ENCODE data around the gene CRIM1. TPM values are rescaled to one million over a fixed set of nuclear protein-coding genes. Genes with fewer than 3 reads are reported as not detected.

Gene CRIM1
- polyA plus RNA-seq, 3 donors = 80.0 to 88.5 (median 84.1) TPM

DNA sequence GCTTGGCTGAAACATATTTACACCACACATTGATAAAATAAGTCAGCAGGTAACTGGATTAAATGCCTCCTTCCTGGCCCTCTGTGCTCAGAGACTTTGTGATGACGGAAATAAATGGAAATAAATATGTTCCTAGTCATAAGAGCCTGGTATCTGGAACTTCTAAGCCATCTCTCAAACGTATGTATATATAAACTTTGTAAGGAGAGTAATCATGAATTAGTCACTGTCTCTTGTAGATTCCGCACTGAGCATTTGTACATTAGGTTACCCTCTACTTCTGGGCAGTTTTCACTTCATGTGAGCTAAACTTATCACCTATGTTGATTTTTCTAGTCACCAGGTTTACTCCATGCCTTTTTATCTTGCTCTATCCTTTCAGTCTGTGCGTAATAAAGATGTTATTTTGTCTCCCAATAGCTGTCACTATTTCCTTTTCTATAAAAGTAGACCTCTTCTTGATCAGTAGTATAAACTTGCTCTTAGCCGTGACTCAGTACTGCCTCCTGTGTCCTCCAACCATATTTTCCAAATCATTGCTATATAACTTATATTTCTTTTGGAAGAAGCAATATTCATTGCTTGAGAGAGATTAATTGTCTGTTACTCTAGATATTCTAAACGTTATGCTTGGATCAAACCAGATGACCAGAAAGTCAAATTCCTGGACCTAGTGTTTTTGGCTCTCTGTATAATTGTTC is 189.2 kb downstream of the CRIM1 start:
- no peak for DNase-seq

DNA sequence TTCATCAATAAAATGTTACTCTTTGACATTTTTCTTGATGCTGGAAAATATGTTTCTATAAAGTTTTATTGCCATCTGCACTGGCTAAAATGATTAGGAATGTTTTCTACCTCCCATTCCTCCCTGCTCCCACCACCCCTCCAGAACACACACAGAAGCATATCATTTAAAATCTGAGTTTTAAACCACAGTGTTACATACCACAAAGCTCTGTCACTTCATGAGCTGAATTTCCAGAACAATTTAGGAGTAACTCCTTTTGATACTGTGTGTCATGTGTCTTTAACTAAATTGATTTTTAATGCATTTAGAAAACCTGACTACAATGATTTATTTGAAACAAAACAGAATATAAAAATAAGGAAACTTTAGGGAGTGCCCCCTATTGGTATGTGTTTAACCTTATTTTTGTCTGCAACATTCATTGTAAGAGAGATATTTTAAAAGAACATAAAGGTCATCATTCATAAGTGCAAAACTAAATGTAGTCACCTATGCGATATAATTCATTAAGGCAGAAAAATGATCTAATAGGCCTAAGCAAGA is 190.4 kb downstream of the CRIM1 start:
- DNase-seq = no peak

DNA sequence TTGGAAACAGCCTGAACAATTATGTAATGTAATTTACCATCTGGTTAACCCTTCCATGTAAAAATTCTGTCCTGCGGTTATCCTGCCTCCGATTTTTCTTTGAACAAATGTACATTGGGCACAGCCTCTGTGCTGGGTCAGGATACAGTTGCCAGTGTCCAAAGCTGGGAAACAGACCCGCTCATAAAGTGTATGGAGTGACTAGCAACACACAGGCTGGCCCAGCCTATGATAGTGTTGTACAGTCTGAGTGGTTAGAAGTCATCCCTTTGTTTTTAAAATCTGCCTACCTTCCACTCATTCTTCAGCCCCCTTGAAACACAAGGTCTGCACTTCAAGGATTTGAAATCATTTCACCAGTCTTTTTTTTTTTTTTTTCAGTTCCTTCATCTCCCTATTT is 192.3 kb downstream of the CRIM1 start:
- no peak for DNase-seq

DNA sequence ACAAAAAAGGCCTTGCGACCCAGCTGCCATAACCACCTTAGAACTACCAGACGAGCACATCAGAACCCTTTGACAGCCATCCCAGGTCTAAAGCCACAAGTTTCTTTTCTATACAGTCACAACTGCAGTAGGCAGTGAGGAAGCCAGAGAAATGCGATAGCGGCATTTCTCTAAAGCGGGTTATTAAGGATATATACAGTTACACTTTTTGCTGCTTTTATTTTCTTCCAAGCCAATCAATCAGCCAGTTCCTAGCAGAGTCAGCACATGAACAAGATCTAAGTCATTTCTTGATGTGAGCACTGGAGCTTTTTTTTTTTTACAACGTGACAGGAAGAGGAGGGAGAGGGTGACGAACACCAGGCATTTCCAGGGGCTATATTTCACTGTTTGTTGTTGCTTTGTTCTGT is 193.6 kb downstream of the CRIM1 start:
- DNase-seq = peak; percentile 65

DNA sequence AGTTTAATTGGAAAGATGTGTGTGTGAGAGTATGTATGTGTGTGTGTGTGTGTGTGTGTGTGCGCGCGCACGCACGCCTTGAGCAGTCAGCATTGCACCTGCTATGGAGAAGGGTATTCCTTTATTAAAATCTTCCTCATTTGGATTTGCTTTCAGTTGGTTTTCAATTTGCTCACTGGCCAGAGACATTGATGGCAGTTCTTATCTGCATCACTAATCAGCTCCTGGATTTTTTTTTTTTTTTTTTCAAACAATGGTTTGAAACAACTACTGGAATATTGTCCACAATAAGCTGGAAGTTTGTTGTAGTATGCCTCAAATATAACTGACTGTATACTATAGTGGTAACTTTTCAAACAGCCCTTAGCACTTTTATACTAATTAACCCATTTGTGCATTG is 194.4 kb downstream of the CRIM1 start:
- no peak for DNase-seq

DNA sequence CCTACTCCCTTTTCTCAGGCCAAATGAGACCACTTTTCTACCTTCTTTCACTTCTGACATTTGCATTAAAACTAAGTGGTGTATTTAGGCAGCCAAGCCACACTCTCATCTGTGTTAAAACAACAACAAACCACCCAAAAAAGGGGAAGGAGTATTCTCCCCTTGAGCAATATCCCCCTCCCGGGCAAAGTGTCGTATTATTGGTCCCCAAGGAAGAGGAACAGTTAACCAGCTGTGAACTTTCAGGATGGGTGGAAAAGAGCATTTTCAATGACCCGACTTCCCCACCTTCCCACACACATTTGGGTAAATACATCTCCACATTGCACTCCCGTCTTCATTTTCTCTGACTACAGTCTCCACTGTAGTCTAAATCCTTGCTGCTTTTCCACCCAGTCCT is 198.1 kb downstream of the CRIM1 start:
- DNase-seq = no peak

DNA sequence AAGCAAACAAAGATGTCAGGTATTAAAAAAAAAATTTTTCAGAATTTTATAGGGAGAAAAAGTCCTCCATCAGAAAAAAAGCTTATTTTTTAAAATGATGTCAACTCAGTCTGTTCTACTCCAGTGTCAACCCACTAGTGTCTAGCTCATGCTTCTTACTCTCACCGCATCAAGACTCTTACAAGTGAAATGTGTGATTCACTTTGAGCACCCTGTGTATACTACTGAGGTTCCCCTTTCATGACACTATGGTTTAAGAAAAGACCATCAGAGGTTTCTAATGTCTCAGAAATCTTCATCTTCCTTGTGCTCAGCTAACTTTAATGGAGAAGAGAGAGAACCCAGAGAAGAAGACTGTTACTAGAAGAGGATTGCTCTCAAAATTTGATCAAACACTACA is 199.0 kb downstream of the CRIM1 start:
- no peak for DNase-seq

DNA sequence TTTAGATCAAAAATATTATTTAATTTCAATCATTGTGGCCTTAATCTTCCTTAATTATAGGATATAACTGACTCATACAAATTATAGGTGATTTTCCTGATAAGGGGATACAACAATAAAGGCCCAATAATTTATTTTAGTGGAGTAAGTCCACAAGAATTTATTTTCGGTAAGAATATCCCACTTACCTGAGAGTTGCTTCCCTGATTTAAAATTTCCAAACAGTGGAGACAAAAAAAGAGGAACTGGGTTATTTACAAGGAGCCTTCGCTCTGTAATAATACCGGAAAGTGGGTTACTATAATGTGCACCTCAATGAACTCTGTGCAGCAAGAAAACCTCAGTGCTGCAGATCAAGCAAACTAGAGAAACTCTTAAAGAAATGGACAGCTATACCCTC is 200.2 kb downstream of the CRIM1 start:
- no peak for DNase-seq

DNA sequence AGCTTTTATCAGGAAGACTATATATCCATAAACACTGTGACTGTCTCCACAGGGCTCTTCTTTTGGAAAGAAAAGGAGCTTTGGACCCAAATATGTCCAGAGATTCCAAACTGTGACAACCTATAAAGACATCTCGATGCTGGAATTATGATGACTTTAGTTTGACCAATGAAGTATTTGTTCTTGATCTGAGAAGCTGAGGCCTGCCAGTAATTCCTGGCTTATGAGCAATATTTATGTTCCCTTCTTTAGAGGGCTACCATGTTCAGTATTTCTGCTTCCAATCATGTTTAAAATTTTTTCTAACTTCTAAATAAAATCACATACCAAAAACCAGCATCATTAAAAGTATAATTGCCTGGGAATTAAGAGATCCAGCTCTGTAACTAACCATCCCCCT is 201.3 kb downstream of the CRIM1 start:
- no peak for DNase-seq

DNA sequence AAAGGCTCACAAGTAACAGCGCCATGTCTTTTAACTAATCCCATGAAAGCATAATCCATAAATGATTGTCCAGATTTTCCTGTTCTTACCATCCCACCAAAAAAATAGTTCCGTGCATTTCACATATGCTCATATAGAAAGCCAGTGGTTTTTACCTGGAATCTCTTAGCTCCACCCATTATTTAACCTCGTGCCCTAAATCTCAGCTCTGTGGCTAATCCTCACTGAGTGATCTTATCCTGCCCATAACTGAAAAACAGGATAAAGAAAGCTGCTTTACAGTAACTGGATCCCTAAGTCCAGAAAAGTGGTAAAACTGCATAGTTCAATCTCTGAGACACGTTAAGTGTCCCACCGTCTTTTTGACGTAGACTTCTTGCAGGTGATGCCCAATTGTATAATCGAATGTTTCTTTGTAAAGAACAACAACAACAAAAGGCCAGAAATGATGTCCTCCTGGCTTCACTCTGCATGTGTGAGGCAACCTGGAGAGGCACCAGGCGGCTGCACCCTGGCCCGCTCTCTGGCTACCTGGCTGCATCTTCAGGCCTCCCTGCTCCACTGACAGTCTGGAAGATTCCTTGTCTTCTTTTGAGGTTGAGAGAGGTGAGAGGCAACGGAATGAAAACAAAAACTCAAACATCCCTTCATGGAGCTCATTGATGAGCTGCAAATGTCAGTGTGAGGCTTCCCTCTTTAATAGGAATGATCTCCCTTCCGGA is 203.8 kb downstream of the CRIM1 start:
- no peak for DNase-seq

DNA sequence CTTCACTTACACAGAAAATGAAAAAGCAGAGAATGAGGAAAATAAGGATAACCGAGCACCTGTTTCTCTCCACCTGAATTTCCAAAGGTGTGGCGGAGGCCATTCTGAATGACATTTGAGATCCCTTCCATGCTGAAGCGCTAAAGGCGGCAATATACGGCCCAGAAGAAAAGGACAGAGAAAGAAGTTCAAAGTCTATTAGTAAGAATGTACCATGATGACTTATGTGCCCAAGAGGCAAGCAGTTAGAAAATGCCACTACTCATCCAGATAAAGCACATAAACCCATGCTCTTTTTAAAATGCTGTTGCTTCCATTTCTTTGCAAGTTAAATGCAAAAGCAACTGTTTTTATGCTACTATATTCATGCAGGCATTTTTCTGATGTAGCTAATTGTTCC is 205.1 kb downstream of the CRIM1 start:
- DNase-seq = no peak

DNA sequence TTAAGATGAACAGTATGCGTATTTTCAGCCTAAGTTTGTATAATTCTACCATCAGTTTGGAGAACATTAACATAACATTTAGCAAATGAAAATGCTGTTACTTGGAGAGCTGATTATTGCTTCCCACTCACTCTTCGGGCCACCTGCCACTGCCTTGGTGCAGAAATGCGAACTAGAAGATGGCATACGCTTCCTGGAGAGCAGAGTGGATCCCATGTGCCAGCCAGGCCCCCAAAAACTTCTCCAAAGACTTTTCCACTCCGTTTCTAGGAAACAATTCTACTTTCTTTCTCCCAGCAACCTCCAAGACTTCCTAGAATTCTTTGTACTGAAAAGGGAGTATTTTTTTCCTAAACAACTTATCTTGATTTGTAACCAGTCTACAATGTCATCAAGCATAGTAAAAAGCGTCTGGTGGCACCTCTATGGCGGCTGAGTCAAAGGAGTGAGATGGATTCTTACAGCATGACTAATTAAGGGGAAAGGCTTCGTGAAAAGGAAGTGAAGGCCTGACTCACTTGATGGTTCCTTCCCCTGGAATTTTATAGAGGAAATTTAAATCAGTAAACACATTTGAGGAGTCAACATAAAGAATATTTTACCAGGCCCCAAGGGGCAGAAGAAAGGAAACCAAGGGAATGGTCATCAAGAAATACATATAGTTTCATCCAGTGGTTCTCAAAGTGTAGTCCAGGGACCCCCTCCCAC is 205.8 kb downstream of the CRIM1 start:
- peak; percentile 40 for DNase-seq

DNA sequence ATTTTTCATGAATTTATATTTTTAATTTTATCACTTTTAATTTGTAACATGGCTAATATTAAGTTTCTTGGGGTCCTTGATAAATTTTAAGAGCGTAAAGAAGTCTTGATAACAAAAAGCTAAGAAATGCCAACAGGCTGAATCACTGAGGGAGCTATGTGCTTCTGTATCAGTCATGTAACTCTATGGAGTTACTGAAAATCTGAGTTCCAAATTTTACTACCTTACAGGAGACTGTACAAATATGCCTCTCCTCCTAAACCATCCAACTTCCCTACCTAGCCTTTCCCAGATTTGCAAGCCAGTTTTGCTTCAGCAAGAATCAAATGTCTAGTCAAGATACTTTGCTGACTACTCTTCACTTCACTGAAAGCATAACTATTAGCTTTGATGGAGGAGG is 206.7 kb downstream of the CRIM1 start:
- DNase-seq = no peak

DNA sequence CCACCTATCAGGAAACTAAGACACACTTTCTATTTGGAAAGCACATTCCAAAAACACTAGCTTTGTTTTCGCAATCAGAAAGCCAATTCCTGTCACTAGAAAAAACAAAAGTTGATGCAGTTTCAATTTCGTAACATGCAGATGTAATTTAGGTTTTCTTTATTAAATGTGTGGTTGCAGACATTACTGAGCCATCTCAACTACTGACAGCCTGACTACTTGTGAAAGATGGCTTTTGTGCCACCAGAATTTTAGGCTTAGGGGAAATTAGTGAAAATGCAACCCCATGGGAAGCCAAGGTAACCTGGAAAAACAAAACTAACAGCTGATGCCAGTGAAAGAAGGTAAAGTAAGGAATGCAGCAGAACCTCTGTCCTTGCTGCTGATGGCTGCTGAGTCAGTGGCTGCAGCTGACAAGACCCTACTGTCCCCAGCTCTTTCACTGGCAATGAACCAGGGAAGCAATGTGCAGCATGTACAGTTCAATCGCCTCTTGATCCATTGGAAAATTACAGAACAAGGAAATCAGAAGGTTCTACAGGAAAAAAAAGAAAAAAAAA is 207.5 kb downstream of the CRIM1 start:
- DNase-seq = no peak

DNA sequence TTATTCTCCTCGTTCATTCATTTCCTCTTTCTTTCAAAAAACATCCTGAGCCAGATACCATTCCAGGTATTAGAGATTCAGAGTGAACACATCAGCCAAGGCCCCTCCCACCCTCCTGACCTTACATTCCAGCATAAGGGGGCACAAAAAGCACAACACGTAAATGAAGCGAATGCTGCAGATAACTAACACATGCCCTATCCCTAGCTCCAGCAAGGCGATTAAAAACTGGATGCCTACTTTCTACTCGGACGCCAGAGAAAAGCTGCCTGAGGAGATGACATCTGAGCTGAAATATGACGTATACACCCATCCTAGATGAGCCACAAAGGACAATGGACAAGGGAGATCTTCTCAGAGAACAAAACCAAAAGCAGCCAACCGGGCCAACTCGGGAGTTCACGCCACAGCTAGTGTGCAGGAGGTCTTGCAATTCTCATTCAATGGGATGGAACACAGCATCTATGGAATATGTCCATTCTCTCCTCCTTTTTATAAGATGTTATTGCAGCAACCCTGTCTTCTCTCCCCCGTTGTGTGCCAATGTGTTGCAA is 208.9 kb downstream of the CRIM1 start:
- DNase-seq = no peak

DNA sequence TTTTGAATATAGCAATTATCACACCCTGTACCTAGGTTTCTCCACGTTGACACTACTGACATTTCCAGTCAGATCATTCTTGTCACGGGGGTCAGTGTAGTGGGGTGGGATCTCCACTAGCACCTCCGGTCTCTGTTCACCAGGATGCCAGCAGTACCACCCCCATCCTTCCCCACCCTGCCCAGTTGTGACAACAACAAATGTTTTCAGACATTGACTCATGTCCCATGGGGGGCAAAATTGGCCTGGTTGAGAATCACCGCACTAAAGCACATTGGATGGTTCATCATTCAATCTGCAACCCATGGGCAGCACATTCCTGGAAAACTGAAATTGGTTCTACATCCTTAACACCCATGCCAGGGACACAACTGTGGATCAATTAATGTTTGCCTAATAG is 210.1 kb downstream of the CRIM1 start:
- no peak for DNase-seq

DNA sequence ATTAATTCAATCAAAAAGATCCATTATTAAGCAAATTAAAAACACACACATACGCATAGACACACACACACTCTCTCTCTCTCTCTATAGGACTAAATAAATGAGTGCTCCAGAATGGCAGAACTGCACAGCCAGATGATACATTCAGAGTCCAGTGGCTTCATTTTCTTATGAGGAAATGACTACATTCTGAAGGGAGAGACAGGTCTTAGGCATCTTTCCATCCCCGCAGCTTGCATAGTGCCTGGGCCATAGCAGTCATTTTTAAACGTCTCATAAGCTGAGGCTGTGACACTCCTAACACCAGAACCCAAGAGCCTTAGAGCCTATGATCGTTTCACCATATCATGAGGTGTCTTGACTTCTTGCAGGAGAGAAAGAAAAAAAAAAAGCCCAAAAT is 211.3 kb downstream of the CRIM1 start:
- no peak for DNase-seq

DNA sequence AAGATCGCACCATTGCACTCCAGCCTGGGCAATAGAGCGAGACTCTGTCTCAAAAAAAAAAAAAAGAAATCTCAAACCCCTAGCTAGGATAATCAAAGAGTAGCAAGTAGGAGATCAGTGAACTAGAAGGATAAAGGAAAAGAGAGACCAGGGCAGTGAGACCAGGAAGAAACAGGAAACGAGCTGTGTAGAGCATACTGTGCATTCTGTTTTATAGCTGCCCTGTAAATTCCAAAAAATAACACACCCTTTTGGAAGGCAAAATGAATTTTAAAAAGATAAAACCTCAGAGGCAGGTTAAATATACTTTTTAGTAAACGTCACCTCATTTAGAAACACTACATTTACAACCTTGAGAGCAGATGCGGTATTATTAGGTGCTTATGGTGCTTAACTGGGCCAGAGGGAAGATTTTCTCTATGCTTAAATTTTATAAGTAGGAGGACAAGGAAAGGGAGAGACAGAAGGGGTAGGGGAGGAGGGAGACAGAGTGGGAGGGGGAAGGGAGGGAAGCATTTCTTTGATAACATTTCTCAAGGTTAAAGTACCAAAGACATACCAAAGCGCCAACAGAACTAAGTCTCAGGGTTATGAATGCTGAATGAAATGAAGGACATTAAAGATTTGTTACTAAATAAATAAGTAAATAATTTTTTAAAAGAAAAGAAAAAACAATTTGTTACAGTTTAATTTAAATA is 212.3 kb downstream of the CRIM1 start:
- no peak for DNase-seq

DNA sequence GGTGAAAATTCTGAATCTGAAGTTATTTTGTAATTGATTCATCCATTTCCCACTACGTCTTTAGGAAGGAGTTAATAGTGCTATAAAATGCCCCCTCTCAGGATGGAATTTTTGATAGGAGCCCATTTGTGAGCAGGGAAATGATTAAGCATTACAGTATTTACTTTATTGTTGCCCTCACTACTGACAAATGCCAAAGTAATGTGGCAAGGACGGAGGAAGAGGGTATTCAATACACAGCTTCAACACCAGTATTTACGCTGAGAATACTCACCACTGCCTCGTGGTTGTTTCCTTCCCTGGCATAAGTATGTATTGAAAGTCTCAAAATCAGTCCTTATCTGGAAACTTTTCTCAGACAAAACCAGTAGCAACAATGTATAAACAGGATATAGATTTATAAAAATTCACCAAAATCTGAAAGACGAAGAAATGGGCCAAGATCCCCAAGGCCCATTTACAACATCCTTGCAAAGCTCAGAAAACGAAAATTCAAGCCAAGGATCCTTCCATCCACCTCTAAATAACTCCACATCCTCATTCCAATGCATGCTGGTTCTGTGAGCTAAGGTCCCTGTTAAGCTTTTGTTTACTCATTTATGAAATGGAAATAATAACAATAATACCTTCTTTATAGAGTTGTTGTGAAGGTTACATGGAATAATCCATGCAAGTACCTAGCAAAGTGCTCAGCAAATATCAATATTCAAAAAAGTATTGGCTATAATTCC is 213.1 kb downstream of the CRIM1 start:
- DNase-seq = no peak

DNA sequence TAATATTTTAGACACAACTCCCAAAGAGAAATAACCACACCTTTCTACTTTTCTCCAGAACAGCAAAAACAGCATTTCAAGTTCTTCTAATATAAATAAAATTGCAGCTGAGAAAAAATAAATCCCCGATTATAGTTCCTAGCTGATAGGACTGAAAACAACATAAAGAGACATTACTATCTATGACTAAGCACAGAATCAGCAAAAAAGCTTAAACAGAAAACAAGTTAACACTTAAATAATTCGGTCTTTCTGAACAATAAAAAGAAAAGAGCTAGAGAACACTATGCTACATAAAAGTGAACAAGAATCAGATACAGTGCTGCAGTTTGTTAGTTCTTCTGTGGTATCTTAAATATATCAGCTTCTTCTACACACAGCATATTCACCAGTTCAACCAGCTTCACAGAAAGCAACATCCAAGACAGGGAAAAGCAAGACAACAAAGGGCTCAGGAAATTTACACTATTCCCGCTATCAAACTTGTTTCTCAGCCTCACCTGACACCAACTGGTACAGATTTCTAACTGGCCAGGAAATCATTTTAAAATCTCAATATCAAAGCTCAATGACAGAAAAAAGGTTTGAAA is 213.8 kb downstream of the CRIM1 start:
- DNase-seq = no peak

Measured in renal pelvis (tissue), 4 donors.